Fibroblast of peridontal ligament (primary cell): Measurements from ENCODE around the gene DUOXA1.

Experiments
- DNase-seq: peaks from one replicate; pipeline ENCODE4 v3.0.0-alpha.2; 2010; ENCODE audit errors: extremely low read depth

DUOXA1 gene

GRCh38 chr15:45131510-45131909, 1.8 kb upstream of the DUOXA1 start:
- no peak for DNase-seq

GRCh38 chr15:45130291-45131000, 767 bp upstream of the DUOXA1 start:
- DNase-seq, result no peak

DNA sequence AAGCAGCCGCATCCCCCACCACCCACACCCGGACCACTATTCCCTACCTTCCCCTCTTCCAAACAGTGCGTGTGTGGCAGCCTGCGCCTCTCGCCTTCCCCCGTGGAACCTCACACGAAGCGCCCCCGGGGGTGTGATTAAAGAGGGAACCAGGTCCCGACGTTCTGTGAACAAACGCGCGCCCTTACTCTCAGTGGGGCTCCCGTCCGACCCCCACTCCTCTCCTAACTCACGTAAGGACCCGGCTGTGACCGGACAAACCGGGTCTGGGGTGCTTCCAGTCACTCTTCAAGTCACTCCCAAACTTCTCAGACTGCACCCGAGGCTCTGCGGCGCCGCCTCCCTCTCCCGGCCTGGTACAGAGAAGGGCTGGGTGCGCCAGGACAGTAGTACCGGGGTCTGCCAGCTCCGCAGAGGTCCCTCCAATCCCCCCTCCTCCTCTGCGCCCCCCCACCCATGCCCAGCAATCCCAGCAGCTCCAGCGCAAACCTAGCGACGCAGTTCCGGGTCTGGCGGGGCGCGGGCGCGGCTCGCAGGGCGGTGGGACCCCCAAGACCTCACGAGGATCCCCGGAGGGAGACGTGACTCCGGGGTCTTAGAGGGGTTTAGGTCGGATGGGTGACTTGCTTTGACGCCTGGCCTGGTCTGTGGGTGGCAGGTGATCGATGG, 574 bp downstream of the DUOXA1 start:
- DNase-seq, result no peak

GRCh38 chr15:45126535-45127158, 3.0 kb downstream of the DUOXA1 start:
- DNase-seq, result peak; percentile 26

DNA sequence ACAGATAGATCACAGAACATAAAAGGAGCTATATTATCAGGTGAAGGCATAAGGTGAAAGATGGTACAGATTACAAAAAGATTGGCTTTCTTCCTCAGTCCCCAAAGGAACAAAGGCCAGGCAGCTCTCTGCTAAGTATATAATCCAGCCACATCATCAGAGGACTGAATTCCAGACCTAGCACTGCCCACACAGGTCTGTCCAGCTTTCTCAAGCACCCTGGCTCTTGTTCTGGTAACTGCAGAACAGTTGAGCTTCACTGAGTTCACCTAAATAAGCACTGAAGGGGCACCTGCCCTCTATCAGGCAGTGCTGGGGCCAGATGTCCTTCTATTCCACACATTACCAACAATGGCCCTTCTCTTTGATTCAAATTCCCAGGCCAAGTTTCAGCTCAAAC, 6.3 kb downstream of the DUOXA1 start:
- no peak for DNase-seq

- DNase-seq, result no peak
These were observed 7.0 kb downstream of the DUOXA1 start for GRCh38 chr15:45122719-45123118.

DNA sequence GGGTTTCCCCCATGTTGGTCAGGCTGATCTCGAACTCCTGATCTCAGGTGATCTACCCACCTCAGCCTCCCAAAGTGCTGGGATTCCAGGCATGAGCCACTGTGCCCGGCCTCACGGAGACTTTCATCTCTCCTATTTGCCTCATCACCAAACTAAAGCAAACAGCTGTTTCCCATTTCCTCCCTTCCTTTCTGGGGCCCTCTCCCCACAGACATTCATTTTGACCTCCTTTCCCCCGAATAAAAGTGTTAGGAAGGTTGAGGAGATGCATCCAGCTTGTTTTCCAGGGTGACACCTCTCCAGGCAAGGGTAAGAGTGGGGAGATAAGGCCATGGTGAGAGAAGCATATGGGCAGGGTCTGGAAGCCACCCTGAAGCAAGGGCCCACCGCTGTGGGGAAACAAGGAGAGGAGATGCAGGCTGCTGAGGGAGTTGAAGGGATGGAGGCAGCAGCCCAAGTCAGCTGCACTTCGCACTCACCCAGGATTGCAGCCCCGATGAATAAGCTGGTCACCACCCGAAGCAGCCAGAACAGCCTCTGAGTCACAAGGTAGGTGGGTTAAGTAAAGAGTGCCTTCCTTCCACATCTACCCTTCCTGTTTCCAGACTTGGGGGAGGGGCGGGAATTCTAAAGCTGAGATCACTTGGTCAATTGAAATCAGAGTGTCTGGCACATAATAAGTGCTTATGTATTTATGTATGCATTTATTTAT, 7.8 kb downstream of the DUOXA1 start:
- peak; percentile 66 for DNase-seq

GRCh38 chr15:45121020-45121419, 8.7 kb downstream of the DUOXA1 start:
- DNase-seq, result no peak

DNA sequence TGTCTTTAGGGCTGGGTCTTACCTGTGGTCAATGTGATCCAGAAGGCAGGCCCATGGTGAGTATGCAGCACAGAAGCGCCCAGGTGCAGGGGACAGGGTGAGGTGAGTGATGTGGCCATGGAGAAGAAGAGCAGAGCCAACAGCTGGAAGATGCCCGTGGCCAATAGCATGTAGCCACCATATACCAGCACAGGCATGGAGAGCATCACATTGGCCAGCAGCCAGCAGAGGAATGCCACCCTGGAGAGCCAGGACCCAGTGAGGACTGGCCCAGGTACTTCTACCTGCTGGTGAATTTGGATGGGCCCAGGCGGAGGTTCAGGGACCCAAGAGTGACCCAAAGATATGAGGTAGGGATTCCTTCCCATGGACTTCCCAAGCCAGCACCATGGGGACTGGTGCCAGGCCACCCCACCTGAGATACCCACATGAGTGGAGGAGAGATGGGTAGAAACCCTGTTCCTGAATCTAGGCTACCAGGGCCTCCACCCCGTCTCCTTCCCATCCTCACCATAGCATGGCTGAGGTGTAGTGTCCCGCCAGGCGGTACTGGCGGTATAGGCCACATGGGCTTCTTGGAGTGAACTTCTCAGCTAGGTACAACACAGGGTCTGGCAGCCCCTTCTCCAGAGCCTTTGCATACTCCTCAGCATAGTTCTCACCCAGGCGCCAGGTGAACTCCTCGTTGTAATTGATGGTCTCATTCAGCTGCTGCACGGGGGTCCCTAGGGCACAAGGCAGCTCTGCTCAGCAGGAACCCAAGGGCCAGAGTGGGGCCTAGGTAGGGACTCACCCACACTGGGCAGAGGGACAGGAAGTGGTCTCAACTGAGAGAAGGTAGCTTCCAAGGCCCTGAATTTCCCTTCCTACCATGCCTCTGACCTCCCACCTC, 9.4 kb downstream of the DUOXA1 start:
- no peak for DNase-seq

GRCh38 chr15:45118996-45119395, 10.7 kb downstream of the DUOXA1 start:
- DNase-seq, result no peak

- DNase-seq, result peak; percentile 87
These were observed 11.5 kb downstream of the DUOXA1 start for GRCh38 chr15:45118131-45118588.

- no peak for DNase-seq
These were observed 12.2 kb downstream of the DUOXA1 start for GRCh38 chr15:45117308-45118130.

GRCh38 chr15:45116482-45117307, 13.0 kb downstream of the DUOXA1 start:
- no peak for DNase-seq

DNA sequence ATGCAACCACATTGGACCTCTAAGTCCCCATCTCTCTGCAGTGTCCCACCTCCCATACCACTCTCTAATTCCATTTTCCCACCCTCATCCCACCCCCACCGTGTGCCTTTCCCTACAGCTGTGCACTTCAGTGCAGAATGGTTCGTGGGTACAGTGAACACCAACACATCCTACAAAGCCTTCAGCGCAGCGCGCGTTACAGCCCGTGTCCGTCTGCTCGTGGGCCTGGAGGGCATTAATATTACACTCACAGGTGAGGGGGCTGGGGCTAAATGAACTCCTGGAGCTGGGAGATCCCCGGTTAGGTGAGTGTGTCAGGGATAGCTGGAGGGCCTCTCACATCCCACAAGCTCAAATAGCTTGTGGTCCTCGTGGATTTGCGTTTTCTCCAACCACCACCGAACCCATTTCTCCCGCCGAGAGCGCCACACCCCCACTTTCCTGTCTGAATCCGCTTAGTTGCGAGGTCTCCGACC, 13.6 kb downstream of the DUOXA1 start:
- DNase-seq, result no peak

GRCh38 chr15:45115312-45115820, 14.3 kb downstream of the DUOXA1 start:
- DNase-seq, result no peak

GRCh38 chr15:45114751-45115085, 15.0 kb downstream of the DUOXA1 start:
- DNase-seq, result no peak

DNA sequence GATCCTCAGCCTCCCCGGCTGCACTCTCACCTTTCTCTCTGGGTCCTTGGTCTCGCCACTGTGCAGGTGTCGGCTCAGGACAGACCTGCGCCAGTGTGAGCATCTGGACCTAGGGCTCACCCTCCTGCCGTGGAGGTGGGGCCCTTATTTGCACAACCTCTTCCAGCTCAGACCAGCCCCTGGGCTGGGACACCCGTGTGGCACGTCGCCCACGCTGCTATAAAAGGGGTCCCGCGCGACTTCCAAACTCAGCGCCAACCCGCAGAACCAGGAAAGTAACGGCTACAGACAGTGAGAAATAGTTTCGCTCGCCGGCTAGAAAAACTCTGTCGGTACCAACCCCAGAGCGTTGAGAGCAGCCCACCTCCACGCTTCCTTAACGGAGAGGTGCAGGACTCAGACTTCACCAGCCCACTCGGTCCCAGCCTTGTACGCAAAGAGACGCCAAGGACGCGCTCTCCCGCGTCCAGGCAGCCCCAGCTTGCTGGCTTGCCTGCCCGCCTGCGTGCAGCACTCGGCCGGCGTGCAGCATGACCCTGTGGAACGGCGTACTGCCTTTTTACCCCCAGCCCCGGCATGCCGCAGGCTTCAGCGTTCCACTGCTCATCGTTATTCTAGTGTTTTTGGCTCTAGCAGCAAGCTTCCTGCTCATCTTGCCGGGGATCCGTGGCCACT, 15.5 kb downstream of the DUOXA1 start, which contains the start of the genes DUOX2 and DUOXA2:
Gene DUOX2, minus strand, starts transcription at position 97 of the 675 bp plus-strand sequence. CDS start 761 bp downstream, outside the sequence.
Gene DUOXA2, plus strand, starts transcription at position 251 of the 675 bp plus-strand sequence. Its CDS starts 280 bp downstream, at position 531.
- no peak for DNase-seq

- no peak for DNase-seq
These were observed 16.2 kb downstream of the DUOXA1 start for GRCh38 chr15:45113380-45113990.
